Stimulated activated CD4-positive, alpha-beta T cell treated with anti-CD3 and anti-CD28 coated beads, Interleukin-4, amount 100 ng/mL, for 24 hours (primary cell): Measurements from ENCODE around the gene ME3.
"Not testable (repeated sequence)": the region's sequence is repeated elsewhere in the genome, so short reads cannot be mapped to it uniquely, and the experiment has no call there.

Experiments
- DNase-seq: peaks from one replicate; pipeline ENCODE4 v3.0.0-alpha.2; 2020

The ME3 gene

DNA sequence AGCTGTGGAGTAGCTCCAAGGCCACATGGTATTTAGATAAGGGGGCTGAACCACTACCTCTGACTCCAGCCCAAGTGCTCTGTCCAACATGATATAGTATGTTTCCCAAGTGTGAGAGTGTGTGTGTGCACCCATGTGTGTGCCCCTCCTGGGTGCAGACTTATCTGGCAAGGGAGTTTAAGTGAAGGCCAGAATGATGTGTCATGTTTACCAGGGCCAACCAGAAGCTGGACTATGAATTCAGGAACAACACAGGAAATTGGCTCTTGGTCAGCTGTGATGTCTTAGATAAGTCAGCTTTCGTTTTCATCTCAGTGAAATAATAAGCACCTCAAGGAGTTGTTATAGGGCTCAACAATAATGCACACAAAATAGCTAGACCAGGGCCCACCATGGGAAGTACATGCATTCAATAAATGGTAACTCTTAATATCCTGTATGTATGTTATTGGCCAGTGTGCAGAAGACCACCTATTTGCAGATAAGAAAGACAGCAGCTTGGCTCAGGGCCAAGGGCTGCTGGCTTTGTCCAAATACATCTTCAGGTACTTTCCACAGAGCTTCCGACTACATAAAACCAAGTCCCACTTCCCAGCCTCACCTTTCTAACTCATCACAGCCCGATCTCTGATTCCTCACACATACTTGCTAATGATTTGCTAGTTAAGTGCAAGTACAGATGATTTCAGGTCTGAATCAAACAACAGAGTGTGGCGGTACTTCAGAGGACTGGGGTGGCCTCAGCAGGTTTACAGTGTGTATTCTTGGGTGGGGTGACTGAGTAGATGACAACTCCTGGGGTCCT is 120.9 kb downstream of the ME3 start:
- DNase-seq = no peak

DNA sequence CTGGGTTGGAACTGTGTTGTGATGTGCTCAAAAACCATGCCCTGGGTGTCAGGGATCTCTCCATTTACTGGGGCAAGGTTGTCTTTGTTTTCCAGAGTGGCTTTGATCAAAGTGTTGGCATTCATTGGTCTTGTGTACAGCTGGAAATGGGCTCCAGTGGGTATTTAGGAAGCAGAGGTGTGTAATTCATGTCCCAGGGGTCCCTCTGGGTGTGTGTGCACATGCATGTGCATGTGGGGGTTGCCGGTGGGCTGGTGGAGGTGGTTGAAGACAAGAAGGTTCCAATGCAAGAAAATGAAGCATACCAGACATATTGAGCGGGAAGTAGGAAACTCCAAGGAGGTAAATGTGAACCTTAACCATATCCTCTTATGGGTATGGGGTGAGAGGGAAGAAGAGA is 121.7 kb downstream of the ME3 start:
- no peak for DNase-seq

DNA sequence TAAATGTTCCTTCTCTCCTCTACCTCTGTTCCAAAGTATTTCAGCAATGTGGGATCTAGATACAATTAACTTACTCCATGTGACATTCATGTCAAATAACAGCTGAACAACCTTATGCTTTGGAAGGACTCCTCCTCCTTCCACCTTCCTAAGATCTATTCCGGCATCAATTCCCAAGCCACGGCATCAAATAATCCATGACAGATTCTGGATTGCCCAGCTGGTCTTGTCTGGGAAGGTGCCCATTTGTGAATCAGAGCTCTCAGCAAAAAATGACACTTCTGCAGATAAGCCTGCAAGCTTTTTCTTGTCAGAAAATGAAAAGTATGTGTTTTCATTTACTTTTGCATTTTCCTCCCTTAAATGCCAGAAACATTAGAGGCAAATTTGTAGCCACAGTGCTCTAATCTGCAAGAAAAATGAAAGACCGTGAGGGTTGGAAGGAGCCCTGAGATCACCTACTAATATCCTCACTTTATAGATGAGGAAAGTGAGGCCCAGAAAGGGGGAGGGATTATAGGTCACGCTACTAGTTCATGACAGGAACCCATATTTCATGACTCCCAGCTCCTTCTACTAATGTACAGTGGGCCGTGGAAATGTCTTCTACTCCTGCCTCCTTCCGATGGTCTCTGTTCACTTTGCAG is 124.0 kb downstream of the ME3 start:
- DNase-seq = no peak

DNA sequence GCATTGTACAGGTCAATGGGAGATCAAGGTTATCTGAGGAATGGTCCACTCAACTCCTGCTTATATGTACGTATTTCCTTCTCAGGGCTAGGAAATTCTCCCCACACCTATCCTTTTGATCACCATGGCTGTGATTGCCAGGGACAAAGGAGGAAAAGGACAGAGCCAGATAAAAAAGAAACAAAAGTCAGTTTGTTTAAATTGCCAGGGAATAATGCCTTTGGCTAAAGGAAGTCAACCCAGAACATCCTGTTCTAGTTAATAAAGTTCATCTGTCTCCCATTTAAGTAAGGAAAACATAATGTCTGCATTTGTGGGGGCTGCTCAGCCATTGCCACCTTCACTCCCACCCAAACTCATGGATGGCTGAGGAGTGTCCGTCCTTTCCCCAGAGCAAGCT is 124.7 kb downstream of the ME3 start:
- no peak for DNase-seq

DNA sequence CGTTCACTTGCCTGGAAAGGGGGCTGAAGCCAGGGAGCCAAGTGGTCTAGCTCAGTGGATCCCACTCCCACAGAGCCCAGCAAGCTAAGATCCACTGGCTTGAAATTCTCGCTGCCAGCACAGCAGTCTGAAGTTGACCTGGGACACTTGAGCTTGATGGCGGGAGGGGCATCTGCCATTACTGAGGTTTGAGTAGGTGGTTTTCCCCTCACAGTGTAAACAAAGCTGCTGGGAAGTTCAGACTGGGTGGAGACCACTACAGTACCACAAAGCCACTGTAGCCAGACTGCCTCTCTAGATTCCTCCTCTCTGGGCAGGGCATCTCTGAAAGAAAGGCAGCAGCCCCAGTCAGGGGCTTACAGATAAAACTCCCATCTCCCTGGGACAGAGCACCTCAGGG is 131.1 kb downstream of the ME3 start:
- DNase-seq = not testable (repeated sequence)

DNA sequence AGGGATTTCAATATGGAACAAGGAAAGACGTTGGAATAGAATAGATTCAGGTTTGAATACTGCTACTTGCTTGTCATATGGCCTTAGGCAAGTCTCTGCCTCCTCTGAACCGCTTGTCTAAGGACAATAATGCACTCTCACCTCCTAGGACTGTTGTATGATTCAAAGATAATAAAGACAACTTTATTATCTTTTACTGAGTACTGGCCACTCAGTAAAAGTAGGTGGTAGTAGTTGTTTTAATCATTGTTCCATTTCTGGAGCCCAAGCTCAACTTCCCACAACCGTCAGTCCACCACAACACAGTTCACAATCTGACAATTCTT is 134.2 kb downstream of the ME3 start:
- no peak for DNase-seq

DNA sequence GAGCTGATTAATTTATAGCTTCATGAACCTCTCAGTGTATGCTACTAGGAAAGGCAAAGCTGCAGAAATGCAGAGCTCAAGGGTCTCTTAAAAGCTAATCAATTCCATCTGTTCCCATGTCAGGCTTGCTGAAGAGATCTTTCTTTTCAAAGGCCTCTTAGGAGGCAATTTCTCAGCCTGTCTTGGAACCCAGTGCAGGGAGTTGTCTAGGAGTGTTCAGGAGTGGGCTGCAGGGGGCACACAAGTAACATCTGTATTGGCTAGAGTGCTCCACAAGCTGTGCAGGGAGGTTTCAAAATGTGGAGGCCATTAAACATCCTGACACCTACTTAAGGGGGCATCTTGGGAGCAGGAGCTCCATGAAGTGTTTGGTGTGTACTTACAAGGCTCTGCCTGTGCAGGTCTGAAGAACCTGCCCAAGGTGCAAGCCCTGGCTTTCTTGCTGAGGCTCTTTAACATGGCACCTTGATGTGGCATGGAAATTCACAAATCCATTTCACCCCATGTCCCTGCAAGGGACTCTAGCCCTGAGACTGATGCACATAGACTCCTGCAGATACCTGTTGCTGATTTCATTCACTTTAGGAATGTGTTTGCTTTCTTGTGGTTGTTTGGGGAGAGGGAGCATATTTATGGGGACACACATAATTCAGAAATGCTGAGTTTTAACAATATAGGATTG is 134.7 kb downstream of the ME3 start:
- DNase-seq = no peak

DNA sequence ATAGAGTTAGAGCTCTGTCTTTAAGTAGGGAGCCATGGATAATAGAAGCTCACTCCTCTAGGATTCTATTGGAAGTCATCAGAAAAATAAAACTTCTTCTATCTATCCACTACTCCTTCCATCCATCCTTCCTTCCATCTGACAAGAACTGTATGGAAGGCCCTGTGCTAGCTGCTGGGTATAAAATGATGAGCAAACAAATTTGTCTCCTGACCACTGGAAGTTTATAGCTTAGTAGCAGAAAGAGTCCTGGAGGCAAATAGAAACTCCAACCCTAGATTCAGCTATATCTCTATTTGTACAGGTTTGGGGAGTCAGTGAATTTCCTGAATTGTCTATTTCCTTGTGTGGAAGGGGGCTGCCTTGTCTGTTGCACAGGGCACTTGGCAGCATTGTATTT is 136.6 kb downstream of the ME3 start:
- no peak for DNase-seq

DNA sequence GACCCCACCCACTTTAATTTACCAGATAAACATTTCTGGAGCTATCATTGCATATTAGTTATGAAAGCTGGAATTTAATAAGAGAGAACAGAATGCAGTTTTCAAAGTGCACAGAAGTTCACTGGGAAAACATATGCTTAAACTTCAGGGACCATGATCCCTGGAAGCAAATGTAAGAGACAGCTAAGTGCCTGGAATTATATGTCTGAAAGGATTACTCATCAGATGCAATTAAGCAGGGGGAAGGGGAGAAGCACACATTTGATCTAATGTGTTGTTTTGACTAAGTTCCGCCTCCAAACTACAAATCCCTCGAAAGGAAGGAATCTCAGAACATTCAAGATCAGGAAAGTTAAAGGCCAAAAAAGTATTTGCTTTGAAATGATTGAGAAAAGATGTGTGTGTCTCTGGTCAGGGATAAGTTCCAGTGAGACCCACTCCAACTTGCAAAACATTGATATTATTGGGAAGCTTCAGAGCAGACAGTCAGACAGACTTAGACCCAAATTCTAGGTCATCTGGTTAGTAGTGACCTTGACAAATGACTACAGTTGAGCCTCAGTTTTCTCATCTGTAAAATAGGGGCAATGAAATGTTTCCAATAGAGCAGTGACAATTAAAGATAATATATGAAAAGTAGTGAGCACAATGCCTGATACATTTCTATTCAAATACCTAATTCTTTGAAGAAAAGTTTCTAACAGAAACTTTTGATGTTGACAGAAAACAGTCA is 147.6 kb downstream of the ME3 start:
- DNase-seq = no peak

DNA sequence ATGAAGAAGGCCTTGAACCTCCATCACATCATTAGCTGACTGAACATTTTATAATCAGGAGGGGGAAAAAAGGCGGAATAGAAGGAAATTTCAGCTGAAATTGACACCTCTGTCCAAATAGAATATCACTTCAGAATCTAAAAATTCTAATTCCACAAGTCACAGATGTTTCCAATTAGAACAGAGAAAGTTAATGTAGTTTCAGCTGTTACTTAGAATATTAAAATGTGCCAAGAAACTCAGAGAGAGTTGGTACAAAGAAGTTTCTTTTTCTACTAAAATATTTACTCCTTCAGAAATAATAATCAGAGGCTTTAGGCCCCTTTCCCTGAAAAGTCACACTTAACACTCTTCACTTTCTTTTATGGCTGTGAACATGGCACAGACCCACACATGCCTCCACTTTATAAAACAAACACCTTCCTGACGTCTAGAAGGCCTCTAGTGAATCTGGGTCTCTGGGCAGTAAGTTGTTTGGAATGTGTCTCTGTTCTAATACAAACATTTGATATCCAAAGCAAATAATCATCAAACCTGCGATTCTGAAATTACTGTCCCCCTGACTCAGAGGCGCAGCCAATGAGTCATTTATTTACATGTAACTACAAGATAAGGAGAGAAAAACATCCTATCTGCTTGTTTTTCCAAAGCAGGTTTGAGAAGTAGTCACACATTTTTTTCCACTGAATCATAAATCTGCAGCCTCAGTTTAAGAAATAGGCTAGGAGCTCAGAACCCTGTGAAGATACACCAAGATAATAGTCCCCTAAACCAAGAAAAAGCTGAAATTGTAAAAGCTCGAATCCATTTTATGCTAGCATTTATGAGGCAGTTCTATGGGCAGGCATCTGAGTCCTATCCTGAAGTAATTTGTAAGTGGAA is 148.4 kb downstream of the ME3 start:
- DNase-seq = peak; percentile 9

DNA sequence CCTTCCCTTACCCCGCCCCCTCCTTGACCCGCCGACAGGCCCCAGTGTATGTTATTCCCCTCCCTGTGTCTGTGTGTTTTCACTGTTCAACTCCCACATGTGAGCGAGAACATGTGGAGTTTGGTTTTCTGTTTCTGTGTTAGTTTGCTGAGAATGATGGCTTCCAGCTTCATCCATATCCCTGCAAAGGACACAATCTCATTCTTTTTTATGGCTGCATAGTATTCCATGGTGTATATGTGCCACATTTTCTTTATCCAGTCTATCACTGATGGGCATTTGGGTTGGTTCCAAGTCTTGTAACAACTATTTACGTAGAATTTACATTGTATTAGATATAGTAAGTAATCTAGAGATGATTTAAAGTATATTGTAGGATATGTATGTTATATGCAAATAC is 149.9 kb downstream of the ME3 start:
- not testable (repeated sequence) for DNase-seq

DNA sequence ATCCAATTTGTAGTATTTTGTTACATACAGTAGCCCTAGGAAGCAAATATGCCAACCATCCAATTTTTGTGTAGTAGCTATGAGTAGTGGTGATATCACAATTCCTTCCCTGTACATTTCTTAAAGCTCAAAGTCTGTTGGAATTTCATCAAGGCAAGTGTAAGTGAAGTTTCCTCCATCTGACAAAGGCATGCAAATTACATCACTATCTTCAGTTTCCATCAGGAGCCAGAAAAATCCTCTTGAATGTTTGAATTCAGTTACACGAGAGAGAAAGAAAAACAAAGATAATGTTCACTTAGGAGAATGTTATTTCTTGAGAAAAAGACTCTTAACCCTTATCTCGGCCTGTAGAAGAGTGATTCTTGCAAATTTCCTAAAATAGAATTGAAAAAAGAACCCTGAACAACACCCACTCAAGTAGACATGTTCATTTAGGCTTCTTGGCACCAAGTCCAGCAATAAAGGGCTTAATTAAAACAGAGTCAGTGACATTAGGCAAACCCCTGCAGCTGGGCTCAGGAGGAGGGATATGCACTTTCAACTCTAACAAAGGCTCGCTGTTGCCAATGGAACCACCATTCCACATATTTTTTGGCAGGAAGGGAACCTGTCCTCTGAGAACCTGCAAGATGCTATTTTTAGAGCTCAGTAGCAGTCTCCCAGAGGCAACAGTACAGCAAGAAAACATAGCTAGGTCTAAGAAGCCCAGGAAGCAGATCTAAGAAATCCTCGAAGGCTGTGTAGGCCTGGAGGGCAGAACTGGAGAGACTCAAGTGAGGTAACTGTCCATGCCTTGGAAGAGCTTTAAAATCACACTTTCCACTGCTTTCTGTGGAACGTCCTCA is 153.1 kb downstream of the ME3 start:
- no peak for DNase-seq

DNA sequence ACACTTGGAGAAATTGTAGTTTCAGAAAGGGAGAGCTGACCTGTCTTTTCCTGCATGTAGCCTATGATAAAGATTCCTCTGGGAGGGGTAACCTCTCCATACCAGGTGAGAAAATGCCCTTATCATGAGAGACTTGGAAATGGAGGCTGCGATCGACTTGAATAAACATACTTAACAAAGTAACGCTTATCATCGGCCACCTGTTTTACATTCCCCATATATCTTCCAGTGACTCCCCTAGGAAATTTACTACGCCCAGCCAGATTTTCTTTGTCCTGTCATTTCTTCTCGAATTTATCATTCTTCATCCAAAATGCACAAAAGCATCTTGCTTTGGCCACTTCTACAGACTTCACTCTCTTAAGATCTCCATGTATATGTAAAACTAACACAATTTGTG is 154.2 kb downstream of the ME3 start:
- no peak for DNase-seq

DNA sequence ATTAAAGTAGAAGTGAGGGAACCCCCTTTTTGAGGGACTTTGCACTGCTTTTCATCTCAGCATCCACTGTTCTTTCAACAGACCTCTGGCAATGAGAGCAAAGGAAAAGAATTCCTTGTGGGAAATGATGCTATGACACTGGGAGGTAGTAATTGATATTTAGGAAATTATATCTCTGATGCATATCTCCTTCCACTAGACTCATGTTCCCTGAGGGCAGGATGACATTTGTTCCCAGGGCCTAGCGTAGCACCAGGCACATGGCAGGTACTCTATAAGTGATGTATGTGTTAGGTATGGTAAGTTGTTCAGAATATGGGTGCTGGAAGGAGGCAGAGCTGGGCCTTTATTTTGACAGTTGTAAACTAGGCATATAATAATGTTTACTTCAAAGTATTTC is 154.9 kb downstream of the ME3 start:
- DNase-seq = no peak

DNA sequence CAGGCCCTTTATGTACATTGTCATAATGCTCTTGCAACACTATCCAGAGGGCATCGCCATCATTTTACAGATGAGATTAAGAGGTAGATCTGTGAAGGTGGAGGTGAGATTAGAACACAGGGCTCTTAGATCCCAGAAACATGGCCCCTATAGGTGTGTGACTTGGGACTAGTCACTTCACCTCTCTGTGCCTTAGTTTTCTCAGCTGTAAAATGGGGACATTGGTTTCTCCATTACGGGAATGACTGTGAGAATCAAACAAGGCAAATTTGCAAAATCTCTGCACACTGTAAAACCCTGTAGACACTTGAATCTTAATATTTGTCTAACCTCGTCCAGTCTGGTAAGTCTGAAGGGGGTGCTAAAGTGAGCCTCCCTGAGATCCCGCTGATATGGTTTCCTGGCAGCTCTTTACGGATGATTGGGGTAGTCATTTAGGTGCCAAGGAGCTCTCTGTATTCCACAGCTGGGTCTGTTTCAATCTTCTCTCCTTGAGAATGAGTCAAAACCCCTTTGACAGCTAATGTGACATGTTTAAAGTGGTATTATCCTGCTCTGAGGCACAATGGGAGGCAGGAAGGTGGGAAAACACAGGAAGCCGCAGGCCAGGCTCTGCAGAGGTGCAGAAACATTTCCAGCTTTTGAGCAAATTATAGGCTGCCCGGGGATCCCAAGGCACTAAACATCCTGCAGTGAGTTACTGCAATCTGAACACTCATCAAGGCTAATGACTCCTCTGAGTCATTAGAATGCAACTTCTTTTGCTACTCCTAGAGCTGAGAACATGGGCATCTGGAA is 156.9 kb downstream of the ME3 start:
- DNase-seq = no peak

DNA sequence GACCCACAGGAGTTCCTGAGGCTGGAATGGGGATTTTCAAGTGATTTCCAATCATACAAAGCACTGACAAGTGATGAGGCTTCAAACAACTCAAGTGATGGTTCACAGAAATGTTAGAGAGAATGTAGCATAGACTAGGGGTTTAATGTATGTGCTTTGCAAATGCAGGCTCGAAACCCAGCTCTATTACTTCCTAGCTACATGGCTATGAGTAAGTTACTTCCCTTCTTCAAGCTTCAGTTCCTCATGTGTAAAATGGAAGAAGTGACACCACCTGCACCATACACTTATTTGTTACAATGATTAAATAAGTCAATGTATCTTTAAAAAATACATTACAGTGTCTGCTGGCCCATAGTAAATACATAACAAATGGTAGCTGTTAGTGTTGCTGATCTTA is 158.0 kb downstream of the ME3 start:
- DNase-seq = no peak

DNA sequence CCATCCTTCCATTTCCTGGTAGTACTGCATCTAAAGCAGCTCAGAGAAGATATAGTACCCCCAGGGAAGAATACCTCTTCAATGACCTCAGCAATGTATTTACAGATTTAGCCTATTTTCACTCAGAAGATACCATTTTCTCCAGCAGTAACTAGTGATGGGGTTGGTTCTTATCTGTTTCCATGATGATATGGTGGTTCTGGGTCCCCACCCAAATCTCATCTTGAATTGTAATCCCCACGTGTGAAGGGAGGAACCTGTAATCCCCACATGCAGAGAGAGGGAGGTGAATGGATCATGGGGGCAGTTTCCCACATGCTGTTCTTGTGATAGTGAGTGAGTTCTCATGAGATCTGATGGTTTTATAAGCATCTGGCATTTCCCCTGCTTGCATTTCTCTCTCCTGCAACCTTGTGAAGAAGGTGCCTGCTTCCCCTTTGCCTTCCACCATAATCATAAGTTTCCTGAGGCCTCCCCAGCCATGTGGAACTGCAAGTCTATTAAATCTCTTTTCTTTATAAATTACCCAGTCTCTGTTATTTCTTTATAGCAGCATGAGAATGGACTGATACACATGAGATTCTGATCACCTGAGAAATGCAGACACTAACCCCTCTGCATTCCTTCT is 158.6 kb downstream of the ME3 start:
- no peak for DNase-seq

DNA sequence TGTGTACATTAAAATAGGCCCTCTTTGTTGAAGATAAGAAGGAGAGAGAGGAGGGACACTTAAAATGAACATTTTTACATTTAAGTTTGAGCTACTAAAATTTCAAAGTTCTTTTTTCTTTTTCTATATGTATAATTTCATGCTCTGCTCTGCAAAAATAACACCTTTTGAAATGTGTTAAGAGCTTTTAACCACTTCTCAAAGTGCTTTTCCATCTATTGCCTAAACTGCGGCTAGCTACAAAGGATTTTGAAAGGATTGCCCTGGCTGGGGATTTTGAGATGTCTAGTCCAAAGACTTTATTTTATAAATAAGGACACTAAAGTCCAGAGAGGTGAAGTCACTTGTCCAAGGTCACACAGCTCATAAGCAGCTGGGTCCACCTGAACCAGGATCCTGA is 159.3 kb downstream of the ME3 start:
- no peak for DNase-seq

DNA sequence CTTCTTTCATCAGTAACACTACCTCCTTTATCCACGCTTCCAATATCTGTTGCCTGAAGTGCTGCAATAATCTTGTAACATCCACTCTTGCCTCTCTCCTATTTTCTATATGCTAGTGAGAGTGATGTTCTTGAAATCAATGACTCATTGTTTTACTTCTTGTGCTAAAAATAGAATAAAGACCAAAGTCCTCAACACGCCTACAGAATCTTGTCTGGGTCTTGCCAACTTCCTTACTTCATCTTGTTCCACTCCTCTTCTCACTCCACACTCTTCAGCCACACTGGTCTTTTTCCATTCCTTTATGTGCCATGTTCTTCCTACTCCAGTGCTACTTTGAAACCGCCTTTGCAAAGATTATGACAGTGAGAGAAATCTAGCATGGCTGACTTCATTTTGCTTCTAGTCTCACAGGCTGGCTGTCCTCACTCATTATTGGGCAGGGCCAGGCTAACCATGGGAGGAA is 161.3 kb downstream of the ME3 start:
- peak; percentile 8 for DNase-seq

DNA sequence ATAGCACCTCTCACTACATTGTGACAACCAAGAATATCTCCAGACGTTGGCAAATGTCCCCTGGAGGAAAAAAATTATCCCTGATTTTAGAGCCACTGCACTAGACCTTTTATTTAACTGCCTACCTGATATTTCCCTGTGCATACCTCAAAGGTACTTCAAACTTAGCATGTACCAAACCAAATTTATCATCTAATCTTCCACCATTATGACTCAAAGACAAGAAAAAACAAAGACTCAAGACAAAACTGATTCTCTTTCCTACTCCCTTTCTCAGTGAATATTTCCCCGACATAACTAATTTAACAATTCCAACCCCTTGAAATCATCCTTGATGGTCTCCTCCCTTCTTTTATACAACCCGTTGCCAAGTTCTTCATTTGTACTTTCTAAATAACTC is 161.7 kb downstream of the ME3 start:
- DNase-seq = no peak
